Endothelial cell (in vitro differentiated cells): ENCODE data around the gene HMG20A. TPM values are rescaled to one million over a fixed set of nuclear protein-coding genes. Genes with fewer than 3 reads are reported as not detected.

Source experiments
- DNase-seq: peaks from one replicate; pipeline ENCODE4 v3.0.0; 2021; ENCODE audit warnings: low spot score
- H3K27ac Mint-ChIP-seq: one replicate; pipeline ENCODE4 v1.8.0; 2021; ENCODE audit warnings: mixed read lengths, inconsistent platforms; ENCODE audit not compliant: unreplicated experiment
- H3K27me3 Mint-ChIP-seq: one replicate; pipeline ENCODE4 v1.8.0; 2021; ENCODE audit warnings: mild to moderate bottlenecking, moderate library complexity, mixed read lengths, inconsistent platforms; ENCODE audit not compliant: unreplicated experiment
- H3K36me3 Mint-ChIP-seq: one replicate; pipeline ENCODE4 v1.8.0; 2021; ENCODE audit warnings: mild to moderate bottlenecking, low read depth, mixed read lengths, inconsistent platforms; ENCODE audit not compliant: unreplicated experiment
- H3K4me1 Mint-ChIP-seq: one replicate; pipeline ENCODE4 v1.8.0; 2021; ENCODE audit warnings: mild to moderate bottlenecking, mixed read lengths, inconsistent platforms; ENCODE audit not compliant: unreplicated experiment
- H3K4me3 Mint-ChIP-seq: one replicate; pipeline ENCODE4 v1.8.0; 2021; ENCODE audit warnings: mild to moderate bottlenecking, mixed read lengths, inconsistent platforms; ENCODE audit not compliant: unreplicated experiment
- H3K9me3 Mint-ChIP-seq: one replicate; pipeline ENCODE4 v1.8.0; 2021; ENCODE audit warnings: mixed read lengths, inconsistent platforms; ENCODE audit not compliant: unreplicated experiment
- long read RNA-seq: library from polyadenylated mRNA; unstranded; transcript quantifications from one replicate; pipeline ENCODE4 v2.0.0, GENCODE V29; 2020; ENCODE audit not compliant: unreplicated experiment
- total RNA-seq: library from RNA; stranded (reverse); fragmentation: NEBNext Ultra II Directional; extraction: Animal tissue kit (Norgen Biotek cat#: 25700); gene quantifications from one replicate; pipeline ENCODE4 v1.2.1, GENCODE V29; 2021; ENCODE audit not compliant: unreplicated experiment
- TF ChIP-seq, protein P1 (sequence below): fragments of 200-600 bp; sonication (generic); IDR thresholded peaks from one replicate; pipeline ENCODE4 v1.5.0; 2021; ENCODE audit warnings: antibody characterized with exemption; ENCODE audit not compliant: unreplicated experiment

Gene HMG20A
- total RNA-seq: 111 TPM
- long read RNA-seq, full-length matches to known transcripts: 7 of 16 reads
- long read RNA-seq, partial matches to known transcripts: 5 of 16 reads
- long read RNA-seq, other reads (novel, unspliced or antisense): 4 of 16 reads

DNA sequence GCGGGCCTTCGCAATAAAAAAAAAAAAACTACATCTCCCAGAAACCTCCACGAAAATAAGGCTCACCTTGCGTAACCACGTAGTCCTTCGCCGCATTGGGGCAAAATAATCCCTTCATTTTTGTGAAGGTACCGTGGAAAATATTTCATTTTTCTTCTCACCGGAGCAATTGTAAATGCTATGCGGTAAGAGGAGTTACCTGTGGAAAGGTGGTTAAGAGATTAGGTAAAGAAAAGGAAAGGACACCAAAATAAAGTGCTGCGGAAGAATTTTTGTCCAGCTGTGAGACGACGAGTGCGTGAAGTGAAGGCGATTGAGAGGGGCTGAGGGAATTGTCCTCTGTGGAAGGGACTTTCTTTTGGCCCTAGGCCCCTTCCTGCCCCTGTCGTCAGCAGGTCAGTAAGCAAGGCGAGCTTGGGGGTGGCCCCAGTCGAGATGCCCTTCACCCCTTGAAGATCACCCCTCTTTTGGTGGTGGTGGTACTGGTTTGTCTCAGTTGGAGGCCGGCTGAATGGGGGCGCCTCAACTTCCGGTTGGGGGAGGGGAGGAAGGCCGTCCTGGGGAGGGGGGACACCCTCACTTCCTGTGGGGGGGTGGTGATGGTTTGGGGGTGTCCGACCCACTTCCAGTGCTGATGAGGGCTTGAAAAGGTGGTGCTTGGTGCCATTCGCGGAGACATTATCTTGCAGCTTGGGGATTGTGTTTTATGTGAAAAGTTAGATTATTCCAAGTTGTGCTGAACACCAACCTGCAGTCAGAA lies at the start of gene HMG20A:
TSS of gene HMG20A (plus strand) at position 279 of the 760 bp plus-strand sequence. CDS start 37,520 bp downstream, outside the sequence.
- peak within 1 kb of the TSS; percentile 95 for H3K4me3 Mint-ChIP-seq
- DNase-seq: peak; percentile 40
- TF ChIP-seq, protein P1, sequence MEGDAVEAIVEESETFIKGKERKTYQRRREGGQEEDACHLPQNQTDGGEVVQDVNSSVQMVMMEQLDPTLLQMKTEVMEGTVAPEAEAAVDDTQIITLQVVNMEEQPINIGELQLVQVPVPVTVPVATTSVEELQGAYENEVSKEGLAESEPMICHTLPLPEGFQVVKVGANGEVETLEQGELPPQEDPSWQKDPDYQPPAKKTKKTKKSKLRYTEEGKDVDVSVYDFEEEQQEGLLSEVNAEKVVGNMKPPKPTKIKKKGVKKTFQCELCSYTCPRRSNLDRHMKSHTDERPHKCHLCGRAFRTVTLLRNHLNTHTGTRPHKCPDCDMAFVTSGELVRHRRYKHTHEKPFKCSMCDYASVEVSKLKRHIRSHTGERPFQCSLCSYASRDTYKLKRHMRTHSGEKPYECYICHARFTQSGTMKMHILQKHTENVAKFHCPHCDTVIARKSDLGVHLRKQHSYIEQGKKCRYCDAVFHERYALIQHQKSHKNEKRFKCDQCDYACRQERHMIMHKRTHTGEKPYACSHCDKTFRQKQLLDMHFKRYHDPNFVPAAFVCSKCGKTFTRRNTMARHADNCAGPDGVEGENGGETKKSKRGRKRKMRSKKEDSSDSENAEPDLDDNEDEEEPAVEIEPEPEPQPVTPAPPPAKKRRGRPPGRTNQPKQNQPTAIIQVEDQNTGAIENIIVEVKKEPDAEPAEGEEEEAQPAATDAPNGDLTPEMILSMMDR: no peak
- H3K36me3 Mint-ChIP-seq: peaks cover 12% of the 10 kb centered on the region
- peaks cover 50% of the 10 kb centered on the region for H3K4me1 Mint-ChIP-seq
- no peaks in the 10 kb centered on the region for H3K9me3 Mint-ChIP-seq
- peaks cover 14% of the 10 kb centered on the region for H3K27me3 Mint-ChIP-seq
- peak within 1 kb of the TSS; percentile 98 for H3K27ac Mint-ChIP-seq

DNA sequence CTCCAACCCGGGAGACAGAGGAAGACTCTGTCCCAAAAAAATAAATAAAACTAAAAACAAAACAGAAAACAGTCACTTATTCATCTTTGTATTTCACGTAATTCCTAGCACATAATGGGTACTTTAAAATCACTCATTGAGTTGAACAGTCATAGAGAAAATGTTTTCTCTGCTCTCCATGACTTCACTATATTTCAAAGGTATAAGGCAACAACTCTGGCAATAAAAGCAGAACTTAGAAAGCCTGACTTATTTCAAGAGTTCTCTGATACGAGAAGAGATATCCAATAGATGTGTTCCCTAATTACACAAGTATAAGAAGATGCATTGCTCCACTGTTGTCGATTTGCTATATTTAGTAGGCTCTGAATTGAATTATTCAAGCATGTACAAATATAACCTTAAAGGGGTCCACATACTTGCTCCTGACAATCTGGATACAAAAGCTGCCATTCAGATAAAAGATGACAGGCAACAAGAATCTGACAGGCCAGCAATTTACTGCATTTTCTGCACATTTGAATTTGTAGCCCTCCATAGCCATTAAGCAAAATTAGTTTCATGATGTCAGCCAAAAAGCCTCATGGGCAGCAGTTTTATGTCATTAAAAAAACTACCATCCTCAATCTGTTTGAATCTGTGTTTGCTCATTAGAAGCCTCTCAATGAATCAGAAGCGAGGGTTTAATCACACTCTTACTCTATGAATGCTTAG lies 48.7 kb upstream of the HMG20A start:
- H3K36me3 Mint-ChIP-seq: peaks cover 3% of the 10 kb centered on the region
- TF ChIP-seq, protein P1: no peak
- H3K4me3 Mint-ChIP-seq: no peak overlapping the region
- no peak for DNase-seq
- H3K27me3 Mint-ChIP-seq: no peaks in the 10 kb centered on the region
- H3K27ac Mint-ChIP-seq: no peak overlapping the region
- peaks cover 12% of the 10 kb centered on the region for H3K4me1 Mint-ChIP-seq
- H3K9me3 Mint-ChIP-seq: no peaks in the 10 kb centered on the region

DNA sequence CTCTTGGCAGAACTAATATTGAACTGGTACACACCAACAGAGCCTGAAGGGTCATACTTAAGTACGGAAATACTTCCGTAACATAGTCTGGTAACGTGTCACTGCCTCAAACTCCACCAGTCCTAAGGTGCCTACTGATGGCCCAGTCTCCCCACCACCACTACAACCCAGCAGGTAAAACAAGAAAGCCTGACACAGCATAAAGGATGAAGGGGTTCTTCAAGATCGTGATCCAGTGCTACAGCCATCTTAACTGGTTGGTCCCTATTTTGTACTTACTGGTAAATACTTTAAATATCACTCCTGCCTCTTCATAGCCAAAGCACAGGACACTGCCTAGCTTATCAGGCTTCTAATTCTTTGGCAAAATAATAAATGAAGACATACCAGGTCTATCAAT lies 47.2 kb upstream of the HMG20A start:
- no peak overlapping the region for H3K4me3 Mint-ChIP-seq
- TF ChIP-seq, protein P1: no peak

DNA sequence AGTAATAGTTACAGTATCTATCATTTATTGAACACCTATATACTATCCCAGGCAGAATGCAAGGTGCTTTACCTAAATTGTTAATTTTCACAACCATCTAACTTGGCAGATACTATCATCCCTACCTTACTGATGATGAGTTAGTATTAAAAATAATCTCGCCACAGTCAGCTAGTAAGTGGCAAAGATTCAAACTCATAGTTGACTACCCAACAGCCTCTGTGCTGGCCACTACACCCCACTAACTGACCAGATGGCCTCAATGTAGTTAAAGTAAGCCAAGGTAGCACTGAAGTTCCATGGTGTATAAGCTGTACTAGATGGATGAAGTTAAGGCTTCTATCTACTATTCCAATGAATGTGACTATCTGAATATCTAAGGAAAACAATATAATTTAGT lies 45.6 kb upstream of the HMG20A start:
- Mint-ChIP-seq H3K36me3 (peaks cover 3% of the 10 kb centered on the region), H3K27me3 (no peaks in the 10 kb centered on the region), H3K4me3 (no peak overlapping the region), H3K9me3 (no peaks in the 10 kb centered on the region), H3K4me1 (peaks cover 8% of the 10 kb centered on the region), H3K27ac (no peak overlapping the region)
- DNase-seq: no peak
- TF ChIP-seq, protein P1: no peak

More for the DNA sequence above, 47.2 kb upstream of the HMG20A start:
- Mint-ChIP-seq H3K27ac (no peak overlapping the region), H3K36me3 (peaks cover 3% of the 10 kb centered on the region), H3K27me3 (no peaks in the 10 kb centered on the region), H3K4me1 (peaks cover 12% of the 10 kb centered on the region), H3K9me3 (no peaks in the 10 kb centered on the region)
- no peak for DNase-seq
